ENCODE measurements around the gene TAP1. TPM values are rescaled to one million over a fixed set of nuclear protein-coding genes. Genes with fewer than 3 reads are reported as not detected.
A peak's percentile ranks its signal among the peaks of the same experiment; 100 is the strongest.

Gene TAP1
- polyA plus RNA-seq, 2 of the 4 experiments (the other 2 are of a cell fraction) = 19.0 to 21.2 TPM

GRCh38 chr6:32796848-32797776, 56.4 kb downstream of the TAP1 start:
- H3K4me1 ChIP-seq = no peaks in the 10 kb centered on the region
- no peak overlapping the region for H3K27ac ChIP-seq
- FAIRE-seq (no peak), DNase-seq (ENCODE audit: low read depth in 1 of 2, low spot score in 1 of 2) (peak; percentile 34 to 43), ATAC-seq (peak; percentile 66 to 74; a peak in 5 of 6 replicates)
- H3K9me3 ChIP-seq = peaks cover 6% of the 10 kb centered on the region; the same call in 1 of the 3 replicates
- POLR2A ChIA-PET = no interaction called here
- peak overlapping the region; percentile 74 for H3K4me2 ChIP-seq
- H3K4me3 ChIP-seq = 0 out of 3 replicates have a peak overlapping the region, but pooled peaks have one; percentile 19
- 9% methylated on average over 29 of the region's 30 CpGs for WGBS (ENCODE audit: missing lambda C conversion rate)
- CTCF ChIA-PET = interaction anchor here (0.6 to 2.0 kb wide), 9 partner anchors 9 to 383 kb away, joined by 3 to 11 read pairs (median 3); no protein-coding TSS in a partner anchor
- no peak for TF ChIP-seq BHLHE40 (IDR thresholded peaks at IDR 0.05; ENCODE audit: low read depth, low read length)
- TF ChIP-seq EHF (CRISPR knock-in tag; IDR thresholded peaks at IDR 0.05) = no peak
- TF ChIP-seq EHMT2 (IDR thresholded peaks at IDR 0.05; ENCODE audit: low read depth) = no peak
- TF ChIP-seq PBX3 (IDR thresholded peaks at IDR 0.05) = no peak
- TF ChIP-seq EP300 (IDR thresholded peaks at IDR 0.05) = no peak
- no peak for TF ChIP-seq ATOH8 (CRISPR knock-in tag; IDR thresholded peaks at IDR 0.05; ENCODE audit: low read depth)
- TF ChIP-seq HES2 (IDR thresholded peaks at IDR 0.05) = no peak
- TF ChIP-seq RFX5 (IDR thresholded peaks at IDR 0.05) = no peak
- peak; percentile 67 for TF ChIP-seq CTCF (IDR thresholded peaks at IDR 0.05)
- TF ChIP-seq USF2 (IDR thresholded peaks at IDR 0.05) = no peak
- TF ChIP-seq ELK1 (IDR thresholded peaks at IDR 0.05; ENCODE audit: low read depth, low read length) = no peak
- TF ChIP-seq ZC3H11A (IDR thresholded peaks at IDR 0.05) = no peak
- TF ChIP-seq SMC3 (IDR thresholded peaks at IDR 0.05) = peak; percentile 63
- TF ChIP-seq RAD21 (conservative IDR thresholded peaks at IDR 0.05 in 1 of 2, IDR thresholded peaks at IDR 0.05 in 1 of 2) = peak; percentile 71 to 73
- peak; percentile 44 to 84; a peak in 3 of 4 replicates for TF ChIP-seq CEBPB (IDR thresholded peaks at IDR 0.05)
- no peak for TF ChIP-seq CBX8 (IDR thresholded peaks at IDR 0.05)
- TF ChIP-seq CHD4 (IDR thresholded peaks at IDR 0.05; ENCODE audit: borderline replicate concordance) = no peak
- TF ChIP-seq HMGXB4 (CRISPR knock-in tag; IDR thresholded peaks at IDR 0.05; ENCODE audit: borderline replicate concordance) = no peak
- TF ChIP-seq E2F6 (IDR thresholded peaks at IDR 0.05; ENCODE audit: borderline replicate concordance, low read depth) = no peak
- TF ChIP-seq FOXS1 (CRISPR knock-in tag; IDR thresholded peaks at IDR 0.05) = no peak
- no peak for TF ChIP-seq MAX (IDR thresholded peaks at IDR 0.05)
- TF ChIP-seq JUN (IDR thresholded peaks at IDR 0.05) = no peak
- no peak for TF ChIP-seq BCL3 (IDR thresholded peaks at IDR 0.05)
- TF ChIP-seq HEYL (CRISPR knock-in tag; IDR thresholded peaks at IDR 0.05) = no peak
- no peak for TF ChIP-seq HOXB5 (CRISPR knock-in tag; IDR thresholded peaks at IDR 0.05)

Measured in A549 (cell line).